Stimulated activated memory B cell treated with anti-CD40 and anti-IgM and Interleukin-4, amounts not matched to agents 10 μg/mL and 1 μg/mL and 100 μg/mL, for 72 hours (primary cell): ENCODE data around the gene CUBN.
"Not testable (repeated sequence)": the region's sequence is repeated elsewhere in the genome, so short reads cannot be mapped to it uniquely, and the experiment has no call there.

ENCODE experiments used
- ATAC-seq: fragments of 150-1000 bp; cut with Tn5 transposase; 2 replicates; pipeline ENCODE4 v1.10.0; 2021
- H3K27ac Mint-ChIP-seq: one replicate; pipeline ENCODE4 v1.8.0; 2022; ENCODE audit warnings: mild to moderate bottlenecking, mixed read lengths
- H3K27me3 Mint-ChIP-seq: one replicate; pipeline ENCODE4 v1.8.0; 2022; ENCODE audit warnings: mixed read lengths
- H3K36me3 Mint-ChIP-seq: one replicate; pipeline ENCODE4 v1.8.0; 2022; ENCODE audit warnings: mixed read lengths
- H3K4me1 Mint-ChIP-seq: one replicate; pipeline ENCODE4 v1.8.0; 2022; ENCODE audit warnings: mixed read lengths
- H3K4me3 Mint-ChIP-seq: one replicate; pipeline ENCODE4 v1.8.0; 2022; ENCODE audit warnings: mild to moderate bottlenecking, moderate library complexity, mixed read lengths
- H3K9me3 Mint-ChIP-seq: one replicate; pipeline ENCODE4 v1.8.0; 2022; ENCODE audit warnings: mixed read lengths

The CUBN gene

DNA sequence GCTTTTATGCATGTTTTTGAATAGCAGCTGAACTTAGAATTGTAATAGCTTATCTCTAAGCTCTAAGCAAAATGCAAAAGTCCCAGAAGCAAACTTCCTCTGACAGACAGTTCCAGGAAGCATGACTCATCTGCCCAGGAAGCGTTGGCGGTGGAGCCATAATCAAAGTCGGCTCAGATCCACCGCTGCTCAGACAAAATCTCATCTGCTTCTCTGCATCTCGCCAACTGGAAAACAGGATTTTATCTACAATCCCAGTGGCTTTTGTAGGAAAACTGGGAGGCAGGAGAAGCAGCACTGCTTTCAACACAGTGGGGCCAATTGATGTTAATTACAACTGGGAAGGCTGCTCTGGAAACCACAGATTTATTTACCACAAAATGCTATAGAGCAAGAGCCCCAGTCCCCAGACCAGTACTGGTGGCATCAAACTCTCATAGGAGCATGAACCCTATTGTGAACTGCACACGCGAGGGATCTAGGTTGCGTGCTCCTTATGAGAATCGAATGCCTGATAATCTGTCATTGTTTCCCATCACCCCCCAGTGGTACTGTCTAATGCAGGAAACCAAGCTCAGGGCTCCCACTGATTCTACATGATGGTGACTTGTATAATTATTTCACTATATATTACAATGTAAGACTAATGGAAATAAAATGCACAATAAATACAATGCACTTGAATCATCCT is 99.9 kb downstream of the CUBN start:
- peak; percentile 65 for ATAC-seq
- no peaks in the 10 kb centered on the region for H3K27me3 Mint-ChIP-seq
- H3K4me1 Mint-ChIP-seq = peaks cover 39% of the 10 kb centered on the region
- peak overlapping the region; percentile 22 for H3K27ac Mint-ChIP-seq
- no peaks in the 10 kb centered on the region for H3K36me3 Mint-ChIP-seq
- no peaks in the 10 kb centered on the region for H3K9me3 Mint-ChIP-seq
- H3K4me3 Mint-ChIP-seq = peak overlapping the region; percentile 43

DNA sequence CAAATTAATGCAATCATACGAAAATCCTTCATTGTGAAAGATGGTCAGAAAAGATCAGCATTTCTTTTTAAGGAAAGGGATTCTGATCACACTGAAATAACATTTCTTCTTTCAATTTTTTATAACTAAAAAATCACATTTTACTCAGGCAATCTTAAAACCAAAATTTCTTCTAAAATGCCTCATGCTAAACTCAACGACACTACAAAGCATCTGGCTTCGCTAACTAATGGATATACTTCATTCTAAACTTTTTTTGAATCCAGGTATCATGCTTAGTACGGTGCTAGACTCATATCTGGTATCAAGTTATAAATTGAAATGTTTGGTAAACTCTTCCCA is 100.4 kb downstream of the CUBN start:
- no peaks in the 10 kb centered on the region for H3K36me3 Mint-ChIP-seq
- no peaks in the 10 kb centered on the region for H3K9me3 Mint-ChIP-seq
- H3K4me3 Mint-ChIP-seq = peak overlapping the region; percentile 43
- H3K27ac Mint-ChIP-seq = peak overlapping the region; percentile 22
- H3K4me1 Mint-ChIP-seq = peaks cover 43% of the 10 kb centered on the region
- no peaks in the 10 kb centered on the region for H3K27me3 Mint-ChIP-seq
- ATAC-seq = peak; percentile 9

DNA sequence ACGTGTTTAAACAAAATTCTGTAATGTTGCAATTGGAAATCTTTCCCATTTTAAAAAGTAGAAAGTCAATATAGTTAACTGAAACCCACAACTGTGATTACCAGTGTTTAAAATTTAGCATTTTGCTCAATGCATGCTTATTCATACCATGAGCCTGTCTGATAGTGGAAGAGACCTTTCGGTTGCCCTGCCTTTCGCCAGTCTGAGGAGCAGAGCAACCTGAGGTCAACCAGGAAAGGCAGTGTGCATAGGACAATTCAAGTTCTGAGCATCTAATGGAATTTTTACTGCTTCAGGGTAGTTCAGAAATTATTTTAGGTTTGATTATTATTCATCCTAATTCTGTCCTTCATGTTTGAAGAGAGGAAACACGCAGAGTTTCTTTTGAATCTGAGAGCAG is 100.8 kb downstream of the CUBN start:
- no peak for ATAC-seq
- Mint-ChIP-seq H3K27ac (peak overlapping the region; percentile 22), H3K27me3 (no peaks in the 10 kb centered on the region), H3K9me3 (no peaks in the 10 kb centered on the region), H3K4me1 (peaks cover 47% of the 10 kb centered on the region), H3K4me3 (no peak overlapping the region), H3K36me3 (no peaks in the 10 kb centered on the region)

DNA sequence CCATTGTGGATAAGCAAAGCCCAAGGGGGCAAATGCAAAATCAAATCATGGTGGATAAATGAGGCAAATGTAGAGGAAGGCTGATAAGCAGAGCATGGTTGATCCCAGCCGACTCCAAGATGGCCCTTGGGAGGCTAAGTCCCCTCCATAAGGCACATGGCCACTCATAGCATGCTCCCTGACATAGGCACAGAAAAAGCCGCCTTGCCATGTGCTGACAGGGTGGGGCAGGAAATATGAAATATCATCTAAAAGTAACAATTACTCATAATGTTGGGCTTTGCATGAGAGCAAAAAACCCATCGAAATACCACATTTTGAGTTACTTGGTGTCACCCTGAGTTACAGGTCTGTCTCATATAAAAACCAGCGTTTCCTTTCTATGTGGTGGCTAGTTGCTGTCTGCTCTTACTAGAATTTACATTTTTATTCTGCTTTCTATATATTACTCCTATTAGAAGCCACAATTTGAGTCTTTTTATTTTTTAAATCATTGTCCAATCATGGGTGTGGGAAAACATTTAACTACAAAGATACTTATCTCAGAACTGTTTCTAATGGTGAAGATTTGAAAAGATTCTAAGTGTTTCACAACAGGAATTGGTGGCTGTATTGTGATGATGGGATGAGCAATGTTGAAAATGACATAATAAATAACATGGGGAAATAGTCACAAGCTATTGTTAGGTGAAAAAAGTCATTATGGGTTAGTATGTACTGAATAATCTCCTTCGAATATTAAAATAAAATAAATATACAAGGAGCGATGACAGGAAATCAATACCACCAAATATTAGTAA is 102.7 kb downstream of the CUBN start:
- Mint-ChIP-seq H3K4me1 (peaks cover 43% of the 10 kb centered on the region), H3K9me3 (no peaks in the 10 kb centered on the region), H3K4me3 (no peak overlapping the region), H3K27ac (peak overlapping the region; percentile 83), H3K36me3 (no peaks in the 10 kb centered on the region), H3K27me3 (no peaks in the 10 kb centered on the region)
- peak; percentile 65 for ATAC-seq

DNA sequence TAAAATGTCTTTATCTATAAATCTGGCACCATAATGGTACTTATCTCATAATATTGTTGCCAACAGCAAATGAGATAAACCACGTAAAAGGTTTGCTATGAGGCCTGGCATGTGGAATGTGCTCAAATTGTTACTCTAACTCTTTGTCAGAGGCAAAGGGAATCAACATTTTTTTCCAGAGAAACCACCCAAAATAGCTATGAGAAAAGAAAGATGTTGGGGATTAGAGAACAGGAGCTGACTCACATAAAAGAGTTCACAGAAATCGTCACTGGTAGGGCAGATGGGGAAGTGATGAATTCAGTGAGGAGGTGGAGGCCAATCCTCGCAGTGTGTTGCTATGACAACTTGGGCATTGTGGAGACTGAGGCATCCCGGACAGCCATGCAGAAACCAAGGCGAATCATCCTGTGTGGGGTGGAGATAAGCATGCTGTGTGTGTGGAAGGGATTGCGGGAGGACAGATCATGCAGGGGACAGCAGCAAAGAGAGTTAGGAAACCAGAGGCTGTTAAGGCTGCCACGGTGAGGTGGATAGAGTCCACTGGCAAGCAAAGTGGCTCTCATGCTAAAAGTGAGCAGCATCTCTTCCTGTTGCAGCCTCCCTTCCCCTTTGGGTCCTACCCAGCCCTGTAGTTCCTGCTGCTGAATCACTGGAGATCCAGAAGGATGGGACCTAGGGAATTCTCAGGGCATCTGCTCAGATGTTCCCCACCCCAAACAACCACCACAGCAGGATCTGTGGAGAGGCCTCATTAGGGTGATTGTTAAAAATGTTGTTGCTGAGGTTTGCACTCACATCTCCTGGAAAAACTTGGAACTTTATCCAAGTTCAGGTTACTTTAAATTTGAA is 103.9 kb downstream of the CUBN start:
- Mint-ChIP-seq H3K27me3 (no peaks in the 10 kb centered on the region), H3K27ac (peak overlapping the region; percentile 83), H3K9me3 (no peaks in the 10 kb centered on the region), H3K4me1 (peaks cover 43% of the 10 kb centered on the region), H3K4me3 (peak overlapping the region; percentile 53), H3K36me3 (no peaks in the 10 kb centered on the region)
- peak; percentile 72 for ATAC-seq

DNA sequence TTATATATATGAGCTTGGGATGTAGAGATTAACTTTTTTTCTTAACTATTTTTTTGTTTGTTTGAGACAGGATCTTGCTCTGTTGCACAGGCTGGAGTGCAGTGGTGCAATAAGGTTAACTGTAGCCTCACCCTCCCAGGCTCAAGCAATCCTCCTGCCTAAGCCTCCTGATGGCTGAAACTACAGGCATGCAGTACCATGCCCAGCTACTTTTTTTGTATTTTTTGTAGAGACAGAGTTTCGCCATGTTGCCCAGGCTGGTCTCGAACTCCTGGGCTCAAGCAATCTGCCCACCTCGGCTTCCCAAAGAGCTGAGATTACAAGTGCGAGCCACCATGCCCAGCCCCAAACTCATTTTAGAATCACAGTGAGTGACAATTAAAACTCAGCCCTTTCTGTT is 105.2 kb downstream of the CUBN start:
- H3K4me3 Mint-ChIP-seq = no peak overlapping the region
- peaks cover 3% of the 10 kb centered on the region for H3K36me3 Mint-ChIP-seq
- H3K27ac Mint-ChIP-seq = peak overlapping the region; percentile 79
- no peaks in the 10 kb centered on the region for H3K27me3 Mint-ChIP-seq
- peaks cover under 1% of the 10 kb centered on the region for H3K9me3 Mint-ChIP-seq
- ATAC-seq = no peak
- H3K4me1 Mint-ChIP-seq = peaks cover 40% of the 10 kb centered on the region

DNA sequence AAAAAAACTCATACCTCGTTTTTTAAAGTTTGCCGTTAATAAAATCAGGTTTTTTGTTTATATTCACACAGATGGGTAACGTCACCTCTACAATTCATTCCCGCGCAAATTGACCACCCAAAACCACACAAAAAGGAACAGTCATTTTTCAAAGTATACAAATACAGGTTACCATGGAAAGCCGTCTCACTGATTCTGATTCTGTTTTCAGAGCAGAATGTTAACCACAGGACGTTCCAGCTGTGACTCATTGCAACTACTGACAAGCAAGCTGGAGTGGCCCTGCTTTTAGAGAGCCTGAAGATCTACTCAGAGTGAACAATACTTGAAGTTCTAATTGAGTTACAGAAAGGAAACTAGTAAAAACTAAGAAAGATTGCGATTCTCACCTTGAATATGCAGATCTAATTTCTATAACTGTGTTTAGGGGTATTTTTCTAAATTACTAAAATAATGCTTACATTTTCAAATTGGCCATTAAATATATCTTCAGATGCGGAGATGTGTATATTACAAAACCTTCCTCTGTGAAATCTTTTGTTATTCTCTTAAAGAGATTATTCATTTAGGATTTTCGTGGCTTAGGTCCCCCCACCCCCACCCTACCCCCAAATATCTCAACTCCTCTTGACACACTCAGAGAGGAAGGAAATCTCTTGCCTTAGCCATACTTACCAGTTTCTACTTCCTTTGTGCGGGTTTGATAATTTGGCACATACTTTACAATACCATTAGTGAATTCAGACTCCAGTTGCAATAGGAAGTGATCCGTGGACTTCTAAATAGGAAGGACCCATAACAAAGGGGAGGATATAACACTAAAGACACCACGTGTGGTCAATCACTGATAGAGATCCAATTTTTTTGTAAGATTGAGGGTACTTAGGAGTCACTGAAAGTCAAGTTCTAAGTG is 106.0 kb downstream of the CUBN start:
- no peaks in the 10 kb centered on the region for H3K27me3 Mint-ChIP-seq
- H3K4me1 Mint-ChIP-seq = peaks cover 35% of the 10 kb centered on the region
- ATAC-seq = peak; percentile 93
- H3K4me3 Mint-ChIP-seq = peak overlapping the region; percentile 42
- peak overlapping the region; percentile 79 for H3K27ac Mint-ChIP-seq
- peaks cover 8% of the 10 kb centered on the region for H3K36me3 Mint-ChIP-seq
- peaks cover 5% of the 10 kb centered on the region for H3K9me3 Mint-ChIP-seq

DNA sequence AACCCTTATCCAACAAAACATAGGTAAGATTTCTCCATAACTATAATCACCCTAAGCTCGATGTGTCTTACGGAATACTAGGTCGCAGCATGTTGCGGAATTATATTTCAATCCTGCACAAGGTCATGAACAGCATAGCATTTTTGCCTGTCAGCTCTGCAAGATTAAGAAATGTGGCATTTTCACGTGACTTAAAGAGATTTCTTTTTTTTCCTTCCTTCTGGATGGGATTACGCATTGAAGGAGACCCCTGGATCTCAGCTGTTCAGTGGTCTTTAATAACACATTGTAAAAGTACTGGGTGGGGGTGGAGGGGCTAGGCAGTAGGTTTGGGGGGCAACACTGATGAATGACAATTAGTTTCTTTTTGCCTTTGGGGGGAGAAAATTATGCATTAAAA is 106.7 kb downstream of the CUBN start:
- Mint-ChIP-seq H3K4me1 (peaks cover 30% of the 10 kb centered on the region), H3K4me3 (no peak overlapping the region), H3K36me3 (peaks cover 12% of the 10 kb centered on the region), H3K9me3 (peaks cover 5% of the 10 kb centered on the region), H3K27ac (peak overlapping the region; percentile 79), H3K27me3 (no peaks in the 10 kb centered on the region)
- ATAC-seq = no peak

DNA sequence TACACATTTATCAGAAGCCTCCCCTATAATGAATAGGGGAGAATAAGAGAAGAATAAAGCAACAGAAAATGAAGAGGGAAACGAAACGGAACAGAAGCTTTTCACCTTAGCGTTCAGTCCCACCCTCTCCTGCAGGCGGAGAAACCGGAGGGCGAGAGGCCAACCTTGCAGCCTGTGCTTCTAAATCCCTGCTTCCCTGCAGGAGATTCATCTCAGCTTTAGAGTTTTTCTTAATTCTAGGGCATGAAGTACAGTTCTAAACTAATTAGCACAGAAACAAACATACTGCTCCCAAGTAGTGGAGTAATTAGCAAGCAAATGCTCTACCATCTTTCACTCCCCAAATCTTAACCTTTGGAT is 107.2 kb downstream of the CUBN start:
- H3K9me3 Mint-ChIP-seq = peaks cover 5% of the 10 kb centered on the region
- no peak overlapping the region for H3K27ac Mint-ChIP-seq
- peaks cover 16% of the 10 kb centered on the region for H3K36me3 Mint-ChIP-seq
- H3K27me3 Mint-ChIP-seq = no peaks in the 10 kb centered on the region
- no peak for ATAC-seq
- H3K4me1 Mint-ChIP-seq = peaks cover 30% of the 10 kb centered on the region
- no peak overlapping the region for H3K4me3 Mint-ChIP-seq

DNA sequence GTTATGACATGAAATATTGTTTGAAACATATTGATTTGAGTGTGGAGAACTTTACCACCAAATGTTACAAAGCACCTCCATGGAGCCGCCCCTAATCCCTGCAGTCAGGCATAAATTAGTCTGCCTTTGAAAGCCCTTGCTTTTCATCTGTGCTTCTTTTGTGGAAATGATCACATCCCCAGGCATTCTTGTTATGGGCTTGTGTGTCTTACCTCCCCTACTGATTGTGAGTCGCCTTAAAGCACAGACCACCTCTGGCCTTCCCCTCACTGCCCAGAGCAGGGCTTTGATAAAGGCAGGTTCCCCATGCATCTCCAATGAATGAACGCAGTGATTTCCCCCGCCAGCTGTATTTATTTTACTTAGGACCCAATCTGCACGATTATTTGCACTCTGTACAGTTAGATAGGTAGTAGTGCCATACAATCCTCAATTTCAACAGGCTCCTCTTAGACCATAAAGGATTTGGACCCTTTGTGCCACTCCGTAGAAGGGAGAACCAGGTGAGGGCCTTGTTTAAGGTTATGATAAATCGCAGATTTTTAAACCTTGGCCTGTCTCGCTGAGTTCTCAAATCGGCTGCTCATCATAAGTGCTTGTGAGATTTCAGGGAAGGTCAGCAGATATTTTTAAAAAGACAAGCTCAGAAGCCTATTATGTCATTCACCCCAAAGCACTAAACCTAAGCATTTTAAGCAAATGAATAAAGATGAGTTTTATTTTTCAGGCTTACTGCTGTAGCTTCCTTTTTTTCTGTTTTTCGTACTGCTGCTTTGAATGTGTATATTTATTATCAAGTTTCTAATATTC is 107.8 kb downstream of the CUBN start:
- Mint-ChIP-seq H3K27me3 (no peaks in the 10 kb centered on the region), H3K9me3 (peaks cover 5% of the 10 kb centered on the region), H3K36me3 (peaks cover 17% of the 10 kb centered on the region), H3K27ac (no peak overlapping the region), H3K4me3 (no peak overlapping the region), H3K4me1 (peaks cover 26% of the 10 kb centered on the region)
- no peak for ATAC-seq

DNA sequence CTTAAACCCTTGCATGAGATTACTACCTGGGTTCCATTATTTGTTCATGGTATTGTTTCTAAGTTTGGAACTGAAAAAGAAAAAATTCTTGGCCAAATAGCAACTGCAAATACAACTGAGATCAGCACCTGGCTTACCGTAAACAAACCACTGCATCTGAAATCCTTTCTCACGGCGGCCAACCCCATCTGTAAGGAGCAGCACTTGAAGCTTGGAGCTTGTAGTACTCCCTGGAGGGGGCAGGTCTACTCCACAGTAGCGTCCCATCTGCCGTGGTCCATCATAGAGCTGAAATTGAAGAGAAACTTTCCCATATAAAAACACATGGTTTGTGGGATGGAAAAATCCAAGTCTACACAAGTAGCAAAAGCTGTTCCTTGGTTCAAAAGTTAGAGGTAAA is 109.9 kb downstream of the CUBN start:
- Mint-ChIP-seq H3K27me3 (no peaks in the 10 kb centered on the region), H3K27ac (no peak overlapping the region), H3K4me1 (peaks cover 16% of the 10 kb centered on the region), H3K9me3 (peaks cover 5% of the 10 kb centered on the region), H3K36me3 (peaks cover 17% of the 10 kb centered on the region), H3K4me3 (no peak overlapping the region)
- no peak for ATAC-seq

DNA sequence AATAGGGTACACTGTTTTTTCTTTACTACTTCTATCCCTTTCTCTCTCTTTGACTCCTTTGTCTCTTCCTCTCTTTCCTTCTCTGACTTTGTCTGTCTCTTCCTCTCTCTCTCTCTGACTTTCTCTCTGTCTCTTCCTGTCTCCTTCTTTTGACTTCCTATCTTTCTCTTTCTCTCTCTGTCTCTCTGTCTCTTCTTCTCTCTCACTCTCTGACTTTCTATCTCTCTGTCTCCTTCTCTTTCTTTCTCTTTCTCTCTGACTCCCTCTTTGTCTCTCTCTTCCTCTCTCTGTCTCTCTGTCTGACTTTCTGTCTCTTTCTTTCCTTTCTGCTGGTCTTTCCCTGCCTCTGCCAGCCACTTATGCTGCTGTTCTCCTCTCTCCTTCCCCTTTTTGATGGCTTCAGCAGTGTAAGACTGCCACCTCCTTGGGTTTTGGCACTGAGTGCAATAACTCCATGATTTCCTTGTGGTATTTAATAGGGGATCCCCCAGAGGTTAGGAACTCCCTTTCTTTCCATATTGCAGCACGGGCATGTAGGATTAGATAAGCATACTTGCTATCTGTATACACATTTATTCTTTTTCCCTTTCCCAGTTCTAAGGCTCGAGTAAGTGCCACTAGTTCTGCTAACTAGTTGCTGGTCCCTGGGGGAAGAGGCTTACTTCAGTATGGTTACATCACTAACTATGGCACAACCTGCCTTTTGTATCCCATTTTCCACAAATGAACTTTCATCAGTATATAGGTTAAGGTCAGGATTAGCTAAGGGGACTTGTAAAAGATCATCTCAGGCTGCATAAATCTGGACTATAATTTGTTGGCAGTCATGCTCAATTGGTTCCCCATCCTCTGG is 116.3 kb downstream of the CUBN start:
- not testable (repeated sequence) for H3K27me3 Mint-ChIP-seq, H3K4me1 Mint-ChIP-seq, H3K4me3 Mint-ChIP-seq, ATAC-seq, H3K27ac Mint-ChIP-seq, H3K9me3 Mint-ChIP-seq
- H3K36me3 Mint-ChIP-seq = peaks cover 18% of the 10 kb centered on the region

DNA sequence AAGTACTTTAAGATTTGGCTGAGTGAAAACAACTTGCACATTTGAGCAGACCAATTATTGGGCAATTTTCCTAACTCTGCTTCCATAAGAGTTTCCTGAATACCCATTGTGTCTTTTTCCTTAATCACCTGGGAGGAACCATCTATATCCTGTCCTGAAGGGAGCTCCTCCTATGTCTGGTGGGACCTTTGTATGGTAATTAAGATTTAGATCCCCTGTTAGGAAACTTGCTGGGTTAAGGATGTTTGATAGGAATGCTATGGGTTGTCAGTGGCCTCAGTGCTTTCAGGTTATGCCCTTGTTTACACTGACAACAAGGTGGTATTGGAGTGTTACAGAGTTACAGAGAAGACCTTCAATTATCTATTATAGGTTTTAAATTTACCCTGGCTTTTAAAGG is 116.9 kb downstream of the CUBN start:
- Mint-ChIP-seq H3K36me3 (peaks cover 15% of the 10 kb centered on the region), H3K27me3 (peaks cover 11% of the 10 kb centered on the region)
- not testable (repeated sequence) for H3K9me3 Mint-ChIP-seq, H3K4me3 Mint-ChIP-seq, H3K27ac Mint-ChIP-seq, ATAC-seq, H3K4me1 Mint-ChIP-seq
